Transverse colon (tissue), 3 donors: ENCODE results near the gene GMIP.

Experiments used
- CTCF ChIP-seq, 5 experiments: fragments of 200-600 bp in 3 of 5; fragments of 450-650 bp in 2 of 5; sonication (generic) in 3 of 5; IDR thresholded peaks; 1 replicate in 2 of 5; 2 replicates in 3 of 5; pipeline ENCODE4 v1.5.1; 2016 to 2017; ENCODE audit warnings: antibody characterized with exemption in 5 of 5, inconsistent platforms in 3 of 5, mild to moderate bottlenecking in 2 of 5, moderate library complexity in 1 of 5
- POLR2A ChIP-seq: fragments of 450-650 bp; IDR thresholded peaks from one replicate; pipeline ENCODE4 v1.6.1; 2016; ENCODE audit warnings: antibody characterized with exemption, mild to moderate bottlenecking, moderate library complexity

GRCh38 chr19:19634516-19635312 lies 8.7 kb downstream of the GMIP start:
- no peak for TF ChIP-seq CTCF (IDR thresholded peaks at IDR 0.05)
- TF ChIP-seq POLR2A, result no peak
